ENCODE data around the gene ZSWIM7.

Gene ZSWIM7

DNA sequence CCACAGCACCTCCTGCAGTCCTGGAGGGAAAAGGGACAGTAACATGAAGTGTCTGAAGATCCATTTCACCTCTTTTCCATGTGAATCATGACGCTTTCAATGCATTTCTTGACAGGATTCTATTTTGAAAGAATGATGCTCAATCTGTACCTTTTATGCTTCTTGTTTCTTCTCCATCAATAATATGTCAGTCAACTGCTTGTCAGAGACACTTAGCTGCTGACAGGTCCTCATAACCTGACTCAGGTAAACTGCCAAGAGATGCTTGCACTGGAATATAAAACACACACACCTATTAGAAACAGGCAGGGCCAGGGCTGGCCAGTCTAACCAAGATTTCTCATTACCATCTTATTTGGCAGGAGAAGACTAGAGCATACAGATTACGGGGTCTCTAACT, 21.6 kb downstream of the ZSWIM7 start:
- TF ChIP-seq EZH2phosphoT487 (IDR thresholded peaks at IDR 0.05; ENCODE audit: low read length) (no peak), EZH2 (optimal IDR thresholded peaks at IDR 0.05; ENCODE audit: low read depth, low read length) (no peak)
- TF ChIP-seq, protein P1, sequence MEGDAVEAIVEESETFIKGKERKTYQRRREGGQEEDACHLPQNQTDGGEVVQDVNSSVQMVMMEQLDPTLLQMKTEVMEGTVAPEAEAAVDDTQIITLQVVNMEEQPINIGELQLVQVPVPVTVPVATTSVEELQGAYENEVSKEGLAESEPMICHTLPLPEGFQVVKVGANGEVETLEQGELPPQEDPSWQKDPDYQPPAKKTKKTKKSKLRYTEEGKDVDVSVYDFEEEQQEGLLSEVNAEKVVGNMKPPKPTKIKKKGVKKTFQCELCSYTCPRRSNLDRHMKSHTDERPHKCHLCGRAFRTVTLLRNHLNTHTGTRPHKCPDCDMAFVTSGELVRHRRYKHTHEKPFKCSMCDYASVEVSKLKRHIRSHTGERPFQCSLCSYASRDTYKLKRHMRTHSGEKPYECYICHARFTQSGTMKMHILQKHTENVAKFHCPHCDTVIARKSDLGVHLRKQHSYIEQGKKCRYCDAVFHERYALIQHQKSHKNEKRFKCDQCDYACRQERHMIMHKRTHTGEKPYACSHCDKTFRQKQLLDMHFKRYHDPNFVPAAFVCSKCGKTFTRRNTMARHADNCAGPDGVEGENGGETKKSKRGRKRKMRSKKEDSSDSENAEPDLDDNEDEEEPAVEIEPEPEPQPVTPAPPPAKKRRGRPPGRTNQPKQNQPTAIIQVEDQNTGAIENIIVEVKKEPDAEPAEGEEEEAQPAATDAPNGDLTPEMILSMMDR (IDR thresholded peaks at IDR 0.05; ENCODE audit: low read length), result no peak
- Histone ChIP-seq H3K4me2 (ENCODE audit: low read depth, low read length) (no peak overlapping the region), H3K9me2 (replicated peaks; ENCODE audit: insufficient read depth, low read length) (no peaks in the 10 kb centered on the region), H4K20me1 (ENCODE audit: insufficient read depth, low read length) (no peaks in the 10 kb centered on the region), H3K4me1 (ENCODE audit: low read length) (no peaks in the 10 kb centered on the region), H3K9me3 (replicated peaks; ENCODE audit: insufficient read depth, low read length) (no peaks in the 10 kb centered on the region), H3K4me3 (ENCODE audit: low read length) (no peak overlapping the region), H3K9ac (ENCODE audit: low read length) (no peak overlapping the region), H2AFZ (ENCODE audit: low read length) (no peak overlapping the region), H3K27ac (ENCODE audit: low read length) (no peak overlapping the region), H3K79me2 (ENCODE audit: low read length) (no peaks in the 10 kb centered on the region), H3K27me3 (replicated peaks; ENCODE audit: insufficient read depth, low read length) (no peaks in the 10 kb centered on the region), H3K36me3 (replicated peaks; ENCODE audit: insufficient read depth, low read length) (no peaks in the 10 kb centered on the region), H3F3A (ENCODE audit: insufficient read depth, low read length) (no peaks in the 10 kb centered on the region)
- DNase-seq, result no peak

DNA sequence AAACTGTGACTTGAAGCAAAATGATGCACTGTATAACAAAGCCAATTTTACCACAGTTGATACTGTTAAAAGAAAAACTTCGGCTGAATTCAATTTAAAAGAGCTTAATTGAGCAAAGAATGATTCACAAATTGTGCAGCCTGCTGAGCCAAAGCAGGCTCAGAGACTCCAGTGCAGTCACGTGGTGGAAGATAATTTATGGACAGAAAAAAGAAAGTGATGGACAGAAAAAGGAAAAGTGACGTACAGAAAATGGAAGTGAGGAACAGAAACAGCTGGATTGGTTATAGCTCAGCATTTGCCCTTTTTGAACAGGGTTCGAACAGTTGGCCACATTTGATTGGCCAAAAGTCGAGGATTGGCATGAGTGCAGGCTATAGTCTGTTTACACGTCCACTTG, 25.7 kb downstream of the ZSWIM7 start:
- Histone ChIP-seq H3K36me3 (replicated peaks; ENCODE audit: insufficient read depth, low read length) (no peaks in the 10 kb centered on the region), H3K4me3 (ENCODE audit: low read length) (no peak overlapping the region), H3K4me2 (ENCODE audit: low read depth, low read length) (no peak overlapping the region), H3K79me2 (ENCODE audit: low read length) (no peaks in the 10 kb centered on the region), H3K27me3 (replicated peaks; ENCODE audit: insufficient read depth, low read length) (no peaks in the 10 kb centered on the region), H4K20me1 (ENCODE audit: insufficient read depth, low read length) (no peaks in the 10 kb centered on the region), H3K4me1 (ENCODE audit: low read length) (no peaks in the 10 kb centered on the region), H3F3A (ENCODE audit: insufficient read depth, low read length) (no peaks in the 10 kb centered on the region), H3K27ac (ENCODE audit: low read length) (no peak overlapping the region), H3K9me2 (replicated peaks; ENCODE audit: insufficient read depth, low read length) (no peaks in the 10 kb centered on the region), H2AFZ (ENCODE audit: low read length) (no peak overlapping the region), H3K9me3 (replicated peaks; ENCODE audit: insufficient read depth, low read length) (no peaks in the 10 kb centered on the region), H3K9ac (ENCODE audit: low read length) (no peak overlapping the region)
- TF ChIP-seq EZH2phosphoT487 (IDR thresholded peaks at IDR 0.05; ENCODE audit: low read length) (no peak), EZH2 (optimal IDR thresholded peaks at IDR 0.05; ENCODE audit: low read depth, low read length) (no peak)
- TF ChIP-seq, protein P1 (IDR thresholded peaks at IDR 0.05; ENCODE audit: low read length), result no peak
- no peak for DNase-seq

DNA sequence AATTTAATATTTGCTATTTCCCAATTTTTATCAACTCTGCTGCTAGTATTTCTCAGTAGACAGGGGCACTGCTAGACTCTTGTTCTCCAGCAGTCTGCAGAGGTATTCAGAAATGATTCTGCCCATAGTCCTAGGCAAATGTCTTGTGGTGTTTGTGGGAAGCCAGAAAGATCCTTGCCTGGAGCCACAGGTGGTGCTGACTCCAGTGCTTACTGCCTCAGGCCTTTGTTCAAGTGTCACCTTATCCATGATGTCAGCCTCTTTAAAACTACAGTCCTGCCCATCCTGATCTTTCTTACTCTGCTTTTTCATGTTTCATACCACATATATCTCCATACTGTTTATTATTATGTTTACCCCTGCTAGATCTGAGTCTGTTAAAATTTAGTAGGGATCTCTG, 26.5 kb downstream of the ZSWIM7 start:
- H3K36me3 ChIP-seq (replicated peaks; ENCODE audit: insufficient read depth, low read length), result no peaks in the 10 kb centered on the region
- H3K79me2 ChIP-seq (ENCODE audit: low read length), result no peaks in the 10 kb centered on the region
- H3K27me3 ChIP-seq (replicated peaks; ENCODE audit: insufficient read depth, low read length), result no peaks in the 10 kb centered on the region
- no peak overlapping the region for H3K9ac ChIP-seq (ENCODE audit: low read length)
- H3K4me3 ChIP-seq (ENCODE audit: low read length), result no peak overlapping the region
- no peaks in the 10 kb centered on the region for H4K20me1 ChIP-seq (ENCODE audit: insufficient read depth, low read length)
- TF ChIP-seq EZH2 (optimal IDR thresholded peaks at IDR 0.05; ENCODE audit: low read depth, low read length), result no peak
- TF ChIP-seq, protein P1 (IDR thresholded peaks at IDR 0.05; ENCODE audit: low read length), result no peak
- TF ChIP-seq EZH2phosphoT487 (IDR thresholded peaks at IDR 0.05; ENCODE audit: low read length), result no peak
- H2AFZ ChIP-seq (ENCODE audit: low read length), result no peak overlapping the region
- no peaks in the 10 kb centered on the region for H3F3A ChIP-seq (ENCODE audit: insufficient read depth, low read length)
- no peak overlapping the region for H3K27ac ChIP-seq (ENCODE audit: low read length)
- H3K9me2 ChIP-seq (replicated peaks; ENCODE audit: insufficient read depth, low read length), result no peaks in the 10 kb centered on the region
- no peak for DNase-seq
- no peaks in the 10 kb centered on the region for H3K4me1 ChIP-seq (ENCODE audit: low read length)
- no peak overlapping the region for H3K4me2 ChIP-seq (ENCODE audit: low read depth, low read length)
- no peaks in the 10 kb centered on the region for H3K9me3 ChIP-seq (replicated peaks; ENCODE audit: insufficient read depth, low read length)

Data from MM.1S (cell line).